Measurements from ENCODE around the gene UCHL5. TPM values are rescaled to one million over a fixed set of nuclear protein-coding genes. Genes with fewer than 3 reads are reported as not detected.

UCHL5 gene
- total RNA-seq, 3 donors from 2014 or later: 87.3 to 108 (median 87.8) TPM

- Mint-ChIP-seq H3K36me3 (ENCODE audit: insufficient read depth) (peaks cover 5% of the 10 kb centered on the region), H3K27me3 (ENCODE audit: low read depth) (no peaks in the 10 kb centered on the region), H3K9me3 (no peaks in the 10 kb centered on the region), H3K4me1 (ENCODE audit: low read depth) (no peaks in the 10 kb centered on the region), H3K4me3 (no peak overlapping the region)
- no peak for DNase-seq
- ATAC-seq: no peak
Observed at GRCh38 chr1:192977089-192977706, 82.0 kb downstream of the UCHL5 start.

- H3K36me3 Mint-ChIP-seq (ENCODE audit: insufficient read depth): peaks cover 5% of the 10 kb centered on the region
- no peak for ATAC-seq
- no peak overlapping the region for H3K4me3 Mint-ChIP-seq
- no peaks in the 10 kb centered on the region for H3K27me3 Mint-ChIP-seq (ENCODE audit: low read depth)
- no peak for DNase-seq
- H3K4me1 Mint-ChIP-seq (ENCODE audit: low read depth): no peaks in the 10 kb centered on the region
- no peaks in the 10 kb centered on the region for H3K9me3 Mint-ChIP-seq
Observed at GRCh38 chr1:192976576-192976975, 82.6 kb downstream of the UCHL5 start.

GRCh38 chr1:192974701-192975100 lies 84.5 kb downstream of the UCHL5 start:
- Mint-ChIP-seq H3K27me3 (ENCODE audit: low read depth) (no peaks in the 10 kb centered on the region), H3K36me3 (ENCODE audit: insufficient read depth) (peaks cover 3% of the 10 kb centered on the region), H3K4me3 (no peak overlapping the region), H3K4me1 (ENCODE audit: low read depth) (no peaks in the 10 kb centered on the region), H3K9me3 (no peaks in the 10 kb centered on the region)
- ATAC-seq (no peak), DNase-seq (no peak)

GRCh38 chr1:192973988-192974387 lies 85.2 kb downstream of the UCHL5 start:
- no peaks in the 10 kb centered on the region for H3K9me3 Mint-ChIP-seq
- ATAC-seq (no peak), DNase-seq (no peak)
- no peaks in the 10 kb centered on the region for H3K27me3 Mint-ChIP-seq (ENCODE audit: low read depth)
- H3K4me3 Mint-ChIP-seq: no peak overlapping the region
- H3K4me1 Mint-ChIP-seq (ENCODE audit: low read depth): no peaks in the 10 kb centered on the region
- H3K36me3 Mint-ChIP-seq (ENCODE audit: insufficient read depth): no peaks in the 10 kb centered on the region

GRCh38 chr1:192973202-192973601 lies 86.0 kb downstream of the UCHL5 start:
- Mint-ChIP-seq H3K4me3 (no peak overlapping the region), H3K36me3 (ENCODE audit: insufficient read depth) (no peaks in the 10 kb centered on the region), H3K9me3 (no peaks in the 10 kb centered on the region), H3K27me3 (ENCODE audit: low read depth) (no peaks in the 10 kb centered on the region), H3K4me1 (ENCODE audit: low read depth) (no peaks in the 10 kb centered on the region)
- ATAC-seq: no peak
- DNase-seq: no peak

GRCh38 chr1:192969091-192969490 lies 90.1 kb downstream of the UCHL5 start:
- no peaks in the 10 kb centered on the region for H3K27me3 Mint-ChIP-seq (ENCODE audit: low read depth)
- H3K36me3 Mint-ChIP-seq (ENCODE audit: insufficient read depth): no peaks in the 10 kb centered on the region
- ATAC-seq (no peak), DNase-seq (no peak)
- H3K4me1 Mint-ChIP-seq (ENCODE audit: low read depth): no peaks in the 10 kb centered on the region
- H3K9me3 Mint-ChIP-seq: no peaks in the 10 kb centered on the region
- no peak overlapping the region for H3K4me3 Mint-ChIP-seq

- Mint-ChIP-seq H3K9me3 (no peaks in the 10 kb centered on the region), H3K27me3 (ENCODE audit: low read depth) (no peaks in the 10 kb centered on the region), H3K36me3 (ENCODE audit: insufficient read depth) (no peaks in the 10 kb centered on the region), H3K4me3 (no peak overlapping the region), H3K4me1 (ENCODE audit: low read depth) (no peaks in the 10 kb centered on the region)
- DNase-seq (no peak), ATAC-seq (no peak)
Observed at GRCh38 chr1:192968323-192968722, 90.8 kb downstream of the UCHL5 start.

- Mint-ChIP-seq H3K27me3 (ENCODE audit: low read depth) (no peaks in the 10 kb centered on the region), H3K9me3 (no peaks in the 10 kb centered on the region), H3K36me3 (ENCODE audit: insufficient read depth) (no peaks in the 10 kb centered on the region), H3K4me1 (ENCODE audit: low read depth) (peaks cover under 1% of the 10 kb centered on the region), H3K4me3 (no peak overlapping the region)
- DNase-seq (no peak), ATAC-seq (no peak)
Observed at GRCh38 chr1:192967901-192968300, 91.3 kb downstream of the UCHL5 start.

- Mint-ChIP-seq H3K9me3 (no peaks in the 10 kb centered on the region), H3K27me3 (ENCODE audit: low read depth) (no peaks in the 10 kb centered on the region), H3K36me3 (ENCODE audit: insufficient read depth) (no peaks in the 10 kb centered on the region), H3K4me1 (ENCODE audit: low read depth) (peaks cover 4% of the 10 kb centered on the region), H3K4me3 (no peak overlapping the region)
- DNase-seq (no peak), ATAC-seq (no peak)
Observed at GRCh38 chr1:192967211-192967877, 91.8 kb downstream of the UCHL5 start.

- Mint-ChIP-seq H3K4me1 (ENCODE audit: low read depth) (peaks cover 4% of the 10 kb centered on the region), H3K9me3 (no peaks in the 10 kb centered on the region), H3K4me3 (no peak overlapping the region), H3K27me3 (ENCODE audit: low read depth) (no peaks in the 10 kb centered on the region), H3K36me3 (ENCODE audit: insufficient read depth) (no peaks in the 10 kb centered on the region)
- ATAC-seq: no peak
- no peak for DNase-seq
Observed at GRCh38 chr1:192966073-192966472, 93.1 kb downstream of the UCHL5 start.

- H3K36me3 Mint-ChIP-seq (ENCODE audit: insufficient read depth): no peaks in the 10 kb centered on the region
- no peak for ATAC-seq
- H3K27me3 Mint-ChIP-seq (ENCODE audit: low read depth): no peaks in the 10 kb centered on the region
- peaks cover 4% of the 10 kb centered on the region for H3K4me1 Mint-ChIP-seq (ENCODE audit: low read depth)
- H3K4me3 Mint-ChIP-seq: no peak overlapping the region
- no peaks in the 10 kb centered on the region for H3K9me3 Mint-ChIP-seq
- no peak for DNase-seq
Observed at GRCh38 chr1:192962901-192963300, 96.3 kb downstream of the UCHL5 start.

Other genes starting within 250 kb of the UCHL5 start
- 10 to 100 TPM; 60.8 to 75.0 (median 61.1) TPM for gene RO60, start 252 bp upstream of the UCHL5 start, total RNA-seq
- gene GLRX2, start 46.1 kb upstream of the UCHL5 start, total RNA-seq: 10 to 100 TPM; 21.4 to 29.3 (median 29.3) TPM
- 10 to 100 TPM; 50.5 to 61.4 (median 58.0) TPM for gene CDC73, start 62.7 kb upstream of the UCHL5 start, total RNA-seq
- under 1 TPM; 0.13 to 0.68 (median 0.50) TPM for gene B3GALT2, start 127.3 kb upstream of the UCHL5 start, total RNA-seq

Data from activated T-cell treated with anti-CD3 and anti-CD28 coated beads, Interleukin-2, amount 50 U/mL, for 4 hours (primary cell).